ENCODE measurements around the gene INHBC.

INHBC gene

DNA sequence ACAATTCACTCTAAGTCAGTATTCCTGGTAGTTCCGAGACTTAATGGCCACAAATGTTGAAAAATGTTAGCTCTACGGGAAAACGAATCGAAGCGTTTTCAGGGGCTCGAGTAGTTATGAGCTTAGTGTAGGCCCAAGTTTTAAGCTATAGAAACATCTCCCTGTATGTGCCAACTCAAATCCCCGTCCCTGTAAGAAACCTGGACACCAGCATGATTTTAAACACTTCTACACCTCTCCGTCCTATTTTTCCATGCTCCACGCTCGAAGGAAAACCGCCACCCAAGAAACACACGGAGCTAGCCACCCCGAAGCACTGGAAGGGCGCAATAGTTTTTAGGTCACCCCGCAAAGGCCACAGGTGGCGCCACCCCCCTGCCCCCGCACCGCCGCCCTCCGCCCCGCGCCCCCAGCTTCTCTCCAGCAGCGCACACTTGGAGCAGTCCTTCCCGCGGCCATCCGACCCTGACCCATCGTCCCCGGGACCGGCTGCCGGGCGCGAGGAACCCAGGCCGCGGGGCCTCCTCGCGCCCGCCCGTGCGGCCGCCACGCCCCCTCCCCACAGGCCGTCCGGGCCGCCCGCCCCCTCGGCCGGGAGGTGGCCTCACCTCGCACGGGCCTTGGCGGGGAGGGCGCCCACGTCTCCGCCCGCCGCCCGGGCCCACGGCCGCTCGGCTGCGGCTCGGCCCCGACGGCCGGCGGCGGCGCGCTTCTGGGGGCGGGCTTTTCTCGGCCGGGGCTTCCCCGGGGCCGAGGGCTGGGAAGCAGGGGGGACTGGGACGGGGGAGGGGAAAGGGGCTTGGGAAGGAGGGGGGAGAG is 4.3 kb upstream of the INHBC start:
- H3K9ac ChIP-seq (ENCODE audit: insufficient read length, low read depth), result peak overlapping the region; percentile 79
- H3K4me1 ChIP-seq (ENCODE audit: insufficient read depth, insufficient read length), result peaks cover 9% of the 10 kb centered on the region
- TF ChIP-seq YY1 (IDR thresholded peaks at IDR 0.05; ENCODE audit: insufficient read depth, insufficient read length), result no peak
- TF ChIP-seq ZNF274 (IDR thresholded peaks at IDR 0.05; ENCODE audit: low read depth, low read length), result no peak
- no peak for TF ChIP-seq SUZ12 (IDR thresholded peaks at IDR 0.05; ENCODE audit: extremely low read depth, insufficient read depth, insufficient read length)
- H3K27me3 ChIP-seq (ENCODE audit: insufficient read depth, insufficient read length), result no peaks in the 10 kb centered on the region
- peak overlapping the region; percentile 68 for H3K4me3 ChIP-seq (ENCODE audit: insufficient read length, low read depth)
- no peak for DNase-seq (ENCODE audit: low read depth, low spot score)
- H3K36me3 ChIP-seq (ENCODE audit: insufficient read depth, insufficient read length, low read length), result peaks cover 3% of the 10 kb centered on the region
- H3K9me3 ChIP-seq (ENCODE audit: insufficient read depth, low read length), result no peaks in the 10 kb centered on the region

- peak within 1 kb of the TSS; percentile 79 for H3K9ac ChIP-seq (ENCODE audit: insufficient read length, low read depth)
- no peaks in the 10 kb centered on the region for H3K9me3 ChIP-seq (ENCODE audit: insufficient read depth, low read length)
- no peaks in the 10 kb centered on the region for H3K27me3 ChIP-seq (ENCODE audit: insufficient read depth, insufficient read length)
- peaks cover 9% of the 10 kb centered on the region for H3K4me1 ChIP-seq (ENCODE audit: insufficient read depth, insufficient read length)
- peak; percentile 90 for DNase-seq (ENCODE audit: low read depth, low spot score)
- H3K4me3 ChIP-seq (ENCODE audit: insufficient read length, low read depth), result peak within 1 kb of the TSS; percentile 68
- no peaks in the 10 kb centered on the region for H3K36me3 ChIP-seq (ENCODE audit: insufficient read depth, insufficient read length, low read length)
- TF ChIP-seq ZNF274 (IDR thresholded peaks at IDR 0.05; ENCODE audit: low read depth, low read length), result no peak
- TF ChIP-seq YY1 (IDR thresholded peaks at IDR 0.05; ENCODE audit: insufficient read depth, insufficient read length), result no peak
- no peak for TF ChIP-seq SUZ12 (IDR thresholded peaks at IDR 0.05; ENCODE audit: extremely low read depth, insufficient read depth, insufficient read length)
These were observed 3.5 kb upstream of the INHBC start, which contains the start of gene R3HDM2 for GRCh38 chr12:57430931-57431566. TSS of gene R3HDM2 (minus strand) at chr12:57431043. CDS start at chr12:57310428, 120,615 bp downstream.

DNA sequence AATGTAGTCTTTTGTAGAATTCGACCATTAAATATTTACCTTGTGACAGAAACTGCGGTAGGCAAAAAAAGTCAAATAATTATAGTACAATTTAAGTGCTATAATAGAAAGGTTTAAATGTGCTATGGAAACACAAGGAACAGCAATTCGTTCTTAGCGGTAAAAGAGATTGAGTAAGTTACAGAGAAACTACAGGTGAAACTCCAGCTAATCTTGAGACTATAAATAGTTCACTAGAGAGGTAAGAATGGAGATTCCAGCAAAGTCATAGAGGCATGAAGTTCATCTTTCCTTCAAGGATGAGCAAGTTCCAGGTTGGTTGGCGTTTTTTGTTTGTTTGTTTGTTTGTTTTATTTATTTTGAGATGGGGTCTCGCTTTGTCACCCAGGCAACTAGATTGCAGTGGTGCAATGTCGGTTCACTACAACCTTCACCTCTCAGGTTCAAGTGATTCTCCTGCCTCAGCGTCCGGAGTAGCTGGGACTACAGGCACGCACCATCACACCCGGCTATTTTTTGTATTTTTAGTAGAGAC is 2.9 kb upstream of the INHBC start:
- TF ChIP-seq YY1 (IDR thresholded peaks at IDR 0.05; ENCODE audit: insufficient read depth, insufficient read length) (no peak), ZNF274 (IDR thresholded peaks at IDR 0.05; ENCODE audit: low read depth, low read length) (no peak), SUZ12 (IDR thresholded peaks at IDR 0.05; ENCODE audit: extremely low read depth, insufficient read depth, insufficient read length) (no peak)

GRCh38 chr12:57433370-57433769 is 1.2 kb upstream of the INHBC start:
- H3K9me3 ChIP-seq (ENCODE audit: insufficient read depth, low read length), result no peaks in the 10 kb centered on the region
- TF ChIP-seq ZNF274 (IDR thresholded peaks at IDR 0.05; ENCODE audit: low read depth, low read length), result no peak
- no peak for TF ChIP-seq YY1 (IDR thresholded peaks at IDR 0.05; ENCODE audit: insufficient read depth, insufficient read length)
- no peak for TF ChIP-seq SUZ12 (IDR thresholded peaks at IDR 0.05; ENCODE audit: extremely low read depth, insufficient read depth, insufficient read length)
- H3K4me3 ChIP-seq (ENCODE audit: insufficient read length, low read depth), result no peak overlapping the region
- H3K4me1 ChIP-seq (ENCODE audit: insufficient read depth, insufficient read length), result peaks cover 7% of the 10 kb centered on the region
- no peak overlapping the region for H3K9ac ChIP-seq (ENCODE audit: insufficient read length, low read depth)
- DNase-seq (ENCODE audit: low read depth, low spot score), result no peak
- no peaks in the 10 kb centered on the region for H3K27me3 ChIP-seq (ENCODE audit: insufficient read depth, insufficient read length)
- no peaks in the 10 kb centered on the region for H3K36me3 ChIP-seq (ENCODE audit: insufficient read depth, insufficient read length, low read length)

More for the DNA sequence above, 2.9 kb upstream of the INHBC start:
- DNase-seq (ENCODE audit: low read depth, low spot score), result no peak
- Histone ChIP-seq H3K9ac (ENCODE audit: insufficient read length, low read depth) (peak overlapping the region; percentile 72), H3K4me3 (ENCODE audit: insufficient read length, low read depth) (peak overlapping the region; percentile 22), H3K27me3 (ENCODE audit: insufficient read depth, insufficient read length) (no peaks in the 10 kb centered on the region), H3K4me1 (ENCODE audit: insufficient read depth, insufficient read length) (peaks cover 9% of the 10 kb centered on the region), H3K36me3 (ENCODE audit: insufficient read depth, insufficient read length, low read length) (no peaks in the 10 kb centered on the region), H3K9me3 (ENCODE audit: insufficient read depth, low read length) (no peaks in the 10 kb centered on the region)

- H3K4me1 ChIP-seq (ENCODE audit: insufficient read depth, insufficient read length), result peaks cover 6% of the 10 kb centered on the region
- H3K4me3 ChIP-seq (ENCODE audit: insufficient read length, low read depth), result no peak overlapping the region
- no peaks in the 10 kb centered on the region for H3K36me3 ChIP-seq (ENCODE audit: insufficient read depth, insufficient read length, low read length)
- H3K27me3 ChIP-seq (ENCODE audit: insufficient read depth, insufficient read length), result no peaks in the 10 kb centered on the region
- H3K9ac ChIP-seq (ENCODE audit: insufficient read length, low read depth), result no peak overlapping the region
- TF ChIP-seq ZNF274 (IDR thresholded peaks at IDR 0.05; ENCODE audit: low read depth, low read length) (no peak), YY1 (IDR thresholded peaks at IDR 0.05; ENCODE audit: insufficient read depth, insufficient read length) (no peak), SUZ12 (IDR thresholded peaks at IDR 0.05; ENCODE audit: extremely low read depth, insufficient read depth, insufficient read length) (no peak)
- no peaks in the 10 kb centered on the region for H3K9me3 ChIP-seq (ENCODE audit: insufficient read depth, low read length)
- DNase-seq (ENCODE audit: low read depth, low spot score), result no peak
These were observed 709 bp downstream of the INHBC start for GRCh38 chr12:57435293-57435692.

DNA sequence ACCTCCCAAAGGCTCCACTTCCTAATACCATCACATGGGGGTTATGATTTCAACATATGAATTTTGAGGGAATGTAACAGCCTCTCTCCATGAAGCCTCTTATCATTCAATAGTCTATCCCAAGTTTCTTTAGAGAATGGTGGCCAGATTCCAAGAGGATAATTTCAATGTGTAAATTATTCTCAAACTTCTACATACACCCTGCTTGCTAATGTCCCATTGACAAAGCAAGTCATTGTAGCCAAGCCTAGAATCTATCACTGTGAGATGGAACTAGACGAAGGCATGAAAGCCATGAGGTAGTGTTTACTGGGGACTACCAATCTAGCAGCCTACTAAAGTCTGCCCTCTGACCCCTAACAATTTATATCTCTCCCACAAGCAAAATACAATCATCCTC is 3.8 kb downstream of the INHBC start:
- no peaks in the 10 kb centered on the region for H3K9me3 ChIP-seq (ENCODE audit: insufficient read depth, low read length)
- no peaks in the 10 kb centered on the region for H3K27me3 ChIP-seq (ENCODE audit: insufficient read depth, insufficient read length)

More for the DNA sequence above, 3.8 kb downstream of the INHBC start:
- Histone ChIP-seq H3K9ac (ENCODE audit: insufficient read length, low read depth) (no peak overlapping the region), H3K4me1 (ENCODE audit: insufficient read depth, insufficient read length) (peaks cover 6% of the 10 kb centered on the region), H3K4me3 (ENCODE audit: insufficient read length, low read depth) (no peak overlapping the region), H3K36me3 (ENCODE audit: insufficient read depth, insufficient read length, low read length) (no peaks in the 10 kb centered on the region)
- DNase-seq (ENCODE audit: low read depth, low spot score), result no peak
- TF ChIP-seq SUZ12 (IDR thresholded peaks at IDR 0.05; ENCODE audit: extremely low read depth, insufficient read depth, insufficient read length) (no peak), ZNF274 (IDR thresholded peaks at IDR 0.05; ENCODE audit: low read depth, low read length) (no peak), YY1 (IDR thresholded peaks at IDR 0.05; ENCODE audit: insufficient read depth, insufficient read length) (no peak)

All from NT2/D1 (cell line).